ENCODE results near the gene CTSW. TPM values are rescaled to one million over a fixed set of nuclear protein-coding genes. Genes with fewer than 3 reads are reported as not detected.

The CTSW gene
- total RNA-seq, 1 experiment from 2014 or later, result not detected

GRCh38 chr11:65888163-65888814, 8.7 kb downstream of the CTSW start, which contains the start of gene FIBP (continued):
- TF ChIP-seq FOXP4 (CRISPR knock-in tag; IDR thresholded peaks at IDR 0.05), result no peak
- no peak for TF ChIP-seq ZNF281 (CRISPR knock-in tag; IDR thresholded peaks at IDR 0.05)
- TF ChIP-seq USF2 (CRISPR knock-in tag; IDR thresholded peaks at IDR 0.05), result peak; percentile 49; the same call in 1 of the 2 replicates
- TF ChIP-seq IRF1 (CRISPR knock-in tag; IDR thresholded peaks at IDR 0.05), result no peak
- TF ChIP-seq JUN (CRISPR knock-in tag; IDR thresholded peaks at IDR 0.05), result no peak; the same call in 1 of the 2 replicates
- no peak for TF ChIP-seq NFATC4 (CRISPR knock-in tag; IDR thresholded peaks at IDR 0.05)
- peak; percentile 84; the same call in 1 of the 2 replicates for TF ChIP-seq E2F5 (CRISPR knock-in tag; IDR thresholded peaks at IDR 0.05)
- TF ChIP-seq MYBL2 (CRISPR knock-in tag; IDR thresholded peaks at IDR 0.05), result no peak; the same call in 1 of the 2 replicates
- TF ChIP-seq MLX (CRISPR knock-in tag; IDR thresholded peaks at IDR 0.05), result no peak
- TF ChIP-seq ATF1 (CRISPR knock-in tag; IDR thresholded peaks at IDR 0.05), result no peak
- 0 out of 2 replicates have a peak, but pooled peaks have one; percentile 32 for TF ChIP-seq CBFB (CRISPR knock-in tag; IDR thresholded peaks at IDR 0.05; ENCODE audit: low read depth)
- TF ChIP-seq CREB1 (CRISPR knock-in tag; IDR thresholded peaks at IDR 0.05), result no peak
- peak; percentile 90 for TF ChIP-seq CREM (CRISPR knock-in tag; IDR thresholded peaks at IDR 0.05)
- no peak for TF ChIP-seq RELA (CRISPR knock-in tag; IDR thresholded peaks at IDR 0.05; ENCODE audit: borderline replicate concordance)
- no peak for TF ChIP-seq IRF2 (CRISPR knock-in tag; IDR thresholded peaks at IDR 0.05; ENCODE audit: borderline replicate concordance, low read depth)

GRCh38 chr11:65890324-65891218, 10.9 kb downstream of the CTSW start, which contains the start of gene CCDC85B:
TSS of gene CCDC85B (plus strand) at chr11:65890673. CDS start at chr11:65890784, 111 bp downstream.
- H3K27ac Mint-ChIP-seq, result peak within 1 kb of the TSS; percentile 2
- H3K9me3 Mint-ChIP-seq, result no peaks in the 10 kb centered on the region
- POLR2A ChIA-PET, result interaction anchor here (0.5 to 7.2 kb wide), 16 partner anchors 8 to 178 kb away, joined by 3 to 90 read pairs (median 5); partner anchors contain the start of genes CFL1, FOSL1, KAT5 and MUS81
- peaks cover 15% of the 10 kb centered on the region for H3K27me3 Mint-ChIP-seq (ENCODE audit: low read depth)
- H3K4me1 Mint-ChIP-seq, result peaks cover 50% of the 10 kb centered on the region
- H3K36me3 Mint-ChIP-seq, result peaks cover 15% of the 10 kb centered on the region
- DNase-seq (ENCODE audit: low spot score), result peak; percentile 97
- CTCF ChIA-PET, result interaction anchor here (0.5 to 11.9 kb wide), 48 partner anchors 8 to 1025 kb away, joined by 3 to 539 read pairs (median 6); partner anchors contain the start of genes AP5B1, C11orf68, CFL1 and EFEMP2
- peak; percentile 35 for ATAC-seq
- peak within 1 kb of the TSS; percentile 97 for H3K4me3 Mint-ChIP-seq
- TF ChIP-seq PRRX2 (CRISPR knock-in tag; IDR thresholded peaks at IDR 0.05) (no peak), MAX (CRISPR knock-in tag; IDR thresholded peaks at IDR 0.05) (peak; percentile 93; the same call in 1 of the 2 replicates), NFYB (CRISPR knock-in tag; conservative IDR thresholded peaks at IDR 0.05; ENCODE audit: low read depth) (peak; percentile 43; the same call in 1 of the 2 replicates), GRHL2 (CRISPR knock-in tag; IDR thresholded peaks at IDR 0.05; ENCODE audit: insufficient replicate concordance, severe bottlenecking) (no peak), HMGA2 (CRISPR knock-in tag; IDR thresholded peaks at IDR 0.05) (no peak), ZNF425 (CRISPR knock-in tag; conservative IDR thresholded peaks at IDR 0.05) (no peak), FOXK1 (CRISPR knock-in tag; IDR thresholded peaks at IDR 0.05) (peak; percentile 92; the same call in 1 of the 2 replicates)
